Activated CD4-positive, alpha-beta memory T cell treated with anti-CD3 and anti-CD28 coated beads for 36 hours (primary cell): ENCODE results near the gene CYP4F22. TPM values are rescaled to one million over a fixed set of nuclear protein-coding genes. Genes with fewer than 3 reads are reported as not detected.

ENCODE experiments used
- CTCF ChIA-PET: fragments of 350-600 bp; sonication (Branson Sonifier 250); formaldehyde crosslinking; loops from one replicate; lab custom pipeline; 2021; ENCODE audit warnings: antibody characterized with exemption, inconsistent platforms; lab: Charles Lee
- POLR2A ChIA-PET: fragments of 350-600 bp; sonication (Branson Sonifier 250); formaldehyde crosslinking; loops from one replicate; lab custom pipeline; 2021; ENCODE audit warnings: antibody characterized with exemption; lab: Charles Lee
- DNase-seq: peaks from one replicate; pipeline ENCODE4 v3.0.0-alpha.2; 2020
- H3K27ac Mint-ChIP-seq: one replicate; pipeline ENCODE4 v1.8.0; 2021; ENCODE audit warnings: mixed read lengths
- H3K27me3 Mint-ChIP-seq: one replicate; pipeline ENCODE4 v1.8.0; 2021; ENCODE audit warnings: mixed read lengths
- H3K36me3 Mint-ChIP-seq: one replicate; pipeline ENCODE4 v1.8.0; 2021; ENCODE audit warnings: mixed read lengths
- H3K4me1 Mint-ChIP-seq: one replicate; pipeline ENCODE4 v1.8.0; 2021; ENCODE audit warnings: low read depth, mixed read lengths
- H3K4me3 Mint-ChIP-seq: one replicate; pipeline ENCODE4 v1.8.0; 2021; ENCODE audit warnings: mild to moderate bottlenecking, mixed read lengths
- H3K9me3 Mint-ChIP-seq: one replicate; pipeline ENCODE4 v1.8.0; 2021; ENCODE audit warnings: mixed read lengths
- intact Hi-C: fragments of 100-400 bp; cut with micrococcal nuclease; formaldehyde crosslinking; loops from one replicate; pipeline ENCODE4 v1.15.1; 2023
- total RNA-seq, 2 experiments: library from RNA; stranded (reverse); gene quantifications; one replicate each; pipeline ENCODE4 v1.2.3, GENCODE V29; 2021

CYP4F22 gene
- total RNA-seq, 2 experiments from 2014 or later, result 0.50 to 0.56 TPM

GRCh38 chr19:15562145-15562544 is 53.8 kb downstream of the CYP4F22 start:
- H3K36me3 Mint-ChIP-seq, result no peaks in the 10 kb centered on the region
- no peak for DNase-seq
- H3K27me3 Mint-ChIP-seq, result peaks cover 16% of the 10 kb centered on the region
- no peaks in the 10 kb centered on the region for H3K4me1 Mint-ChIP-seq
- ChIA-PET CTCF (interaction anchor here (4.2 kb wide), 1 partner anchor 142 kb away, joined by 21 read pairs; the partner anchor contains the start of gene AKAP8L), POLR2A (no interaction called here)
- no peaks in the 10 kb centered on the region for H3K9me3 Mint-ChIP-seq
- no peak overlapping the region for H3K27ac Mint-ChIP-seq
- H3K4me3 Mint-ChIP-seq, result no peak overlapping the region
- intact Hi-C loops, result no loop called here

DNA sequence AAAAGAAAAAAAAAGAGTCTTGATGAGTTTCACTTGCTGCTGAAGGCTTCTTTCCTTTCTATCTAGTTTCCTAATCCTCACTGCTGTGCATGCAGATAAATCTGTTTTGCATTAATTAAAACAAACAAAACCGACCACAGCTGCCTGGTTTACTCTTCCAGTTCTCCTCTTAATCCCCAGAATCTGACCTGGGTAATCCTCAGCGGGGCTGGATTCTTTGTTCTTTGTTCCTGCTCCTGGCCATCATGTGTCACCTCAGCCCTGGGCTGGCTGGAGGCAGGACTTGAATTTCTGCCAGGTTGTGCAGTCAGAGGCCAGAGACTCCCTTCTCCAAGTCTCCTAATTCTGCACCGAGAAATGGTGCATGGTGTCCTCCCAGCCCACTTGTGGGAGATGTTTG is 54.5 kb downstream of the CYP4F22 start:
- no peak overlapping the region for H3K4me3 Mint-ChIP-seq
- POLR2A ChIA-PET, result no interaction called here
- CTCF ChIA-PET, result no interaction called here
- peaks cover 16% of the 10 kb centered on the region for H3K27me3 Mint-ChIP-seq
- no peaks in the 10 kb centered on the region for H3K9me3 Mint-ChIP-seq
- intact Hi-C loops, result no loop called here
- no peaks in the 10 kb centered on the region for H3K4me1 Mint-ChIP-seq
- DNase-seq, result no peak
- H3K36me3 Mint-ChIP-seq, result no peaks in the 10 kb centered on the region
- no peak overlapping the region for H3K27ac Mint-ChIP-seq

GRCh38 chr19:15563325-15563794 is 55.0 kb downstream of the CYP4F22 start:
- H3K9me3 Mint-ChIP-seq, result no peaks in the 10 kb centered on the region
- H3K4me3 Mint-ChIP-seq, result no peak overlapping the region
- H3K4me1 Mint-ChIP-seq, result no peaks in the 10 kb centered on the region
- H3K27ac Mint-ChIP-seq, result no peak overlapping the region
- intact Hi-C loops, result no loop called here
- no peaks in the 10 kb centered on the region for H3K36me3 Mint-ChIP-seq
- ChIA-PET POLR2A (no interaction called here), CTCF (no interaction called here)
- peaks cover 18% of the 10 kb centered on the region for H3K27me3 Mint-ChIP-seq
- DNase-seq, result no peak

- ChIA-PET CTCF (no interaction called here), POLR2A (interaction anchor here (0.5 kb wide), 1 partner anchor 198 kb away, joined by 3 read pairs; no protein-coding TSS in a partner anchor)
- no peak overlapping the region for H3K4me3 Mint-ChIP-seq
- H3K9me3 Mint-ChIP-seq, result no peaks in the 10 kb centered on the region
- H3K4me1 Mint-ChIP-seq, result no peaks in the 10 kb centered on the region
- H3K36me3 Mint-ChIP-seq, result no peaks in the 10 kb centered on the region
- H3K27ac Mint-ChIP-seq, result no peak overlapping the region
- peaks cover 19% of the 10 kb centered on the region for H3K27me3 Mint-ChIP-seq
- DNase-seq, result no peak
- intact Hi-C loops, result no loop called here
Observed at GRCh38 chr19:15563931-15564330, 55.6 kb downstream of the CYP4F22 start.

DNA sequence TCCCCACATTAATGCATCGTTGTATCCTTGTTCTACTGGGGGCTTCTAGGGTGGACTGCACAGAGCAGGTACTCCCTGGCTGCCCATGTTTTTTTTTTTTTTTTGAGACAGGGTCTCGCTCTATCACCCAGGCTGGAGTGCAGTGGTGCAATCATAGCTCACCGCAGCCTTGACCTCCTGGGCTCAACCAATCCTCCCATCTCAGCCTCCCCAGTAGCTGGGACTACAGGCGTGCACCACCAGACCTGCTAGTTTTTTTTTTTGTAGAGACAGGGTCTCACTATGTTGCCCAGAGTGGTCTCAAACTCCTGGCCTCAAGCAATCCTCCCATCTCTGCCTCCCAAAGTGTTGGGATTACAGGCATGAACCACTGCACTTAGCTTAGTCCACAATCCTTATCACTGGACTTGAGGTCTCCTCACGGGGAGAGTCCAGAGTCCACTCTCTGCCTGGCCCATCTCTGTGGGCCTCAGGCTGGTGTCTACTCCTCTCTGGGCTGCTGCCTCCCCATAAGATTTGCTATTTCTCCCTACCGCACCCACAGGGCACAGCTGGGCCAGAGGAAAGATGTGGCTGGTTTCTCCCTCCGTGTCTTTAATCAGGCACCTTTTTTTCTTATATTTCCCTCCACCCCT is 56.3 kb downstream of the CYP4F22 start:
- H3K4me1 Mint-ChIP-seq, result no peaks in the 10 kb centered on the region
- CTCF ChIA-PET, result no interaction called here
- intact Hi-C loops, result no loop called here
- no peaks in the 10 kb centered on the region for H3K9me3 Mint-ChIP-seq
- H3K36me3 Mint-ChIP-seq, result no peaks in the 10 kb centered on the region
- POLR2A ChIA-PET, result no interaction called here
- no peak for DNase-seq
- peaks cover 24% of the 10 kb centered on the region for H3K27me3 Mint-ChIP-seq
- H3K4me3 Mint-ChIP-seq, result no peak overlapping the region
- no peak overlapping the region for H3K27ac Mint-ChIP-seq

DNA sequence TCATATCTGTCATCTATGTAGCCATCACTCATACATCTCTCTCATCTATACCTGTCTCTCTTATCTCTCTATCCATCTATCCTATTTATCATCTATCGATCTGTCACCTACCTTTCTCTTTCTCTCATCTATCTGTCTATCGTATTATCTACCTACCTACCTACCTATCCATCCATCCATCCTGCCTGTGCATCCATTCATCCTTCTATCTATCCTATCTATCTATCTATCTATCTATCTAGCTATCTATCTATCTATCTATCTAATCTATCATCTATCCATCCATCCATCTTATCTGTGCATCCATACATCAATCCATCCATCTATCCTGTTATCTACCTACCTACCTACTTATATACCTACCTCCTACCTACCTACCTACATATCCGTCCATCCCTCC is 62.1 kb downstream of the CYP4F22 start:
- CTCF ChIA-PET, result no interaction called here
- Mint-ChIP-seq H3K27me3 (peaks cover 32% of the 10 kb centered on the region), H3K9me3 (no peaks in the 10 kb centered on the region), H3K27ac (no peak overlapping the region), H3K4me1 (no peaks in the 10 kb centered on the region), H3K4me3 (no peak overlapping the region), H3K36me3 (no peaks in the 10 kb centered on the region)
- intact Hi-C loops, result no loop called here
- DNase-seq, result no peak
- POLR2A ChIA-PET, result interaction anchor here (0.6 kb wide), 1 partner anchor 991 kb away, joined by 3 read pairs; no protein-coding TSS in a partner anchor

DNA sequence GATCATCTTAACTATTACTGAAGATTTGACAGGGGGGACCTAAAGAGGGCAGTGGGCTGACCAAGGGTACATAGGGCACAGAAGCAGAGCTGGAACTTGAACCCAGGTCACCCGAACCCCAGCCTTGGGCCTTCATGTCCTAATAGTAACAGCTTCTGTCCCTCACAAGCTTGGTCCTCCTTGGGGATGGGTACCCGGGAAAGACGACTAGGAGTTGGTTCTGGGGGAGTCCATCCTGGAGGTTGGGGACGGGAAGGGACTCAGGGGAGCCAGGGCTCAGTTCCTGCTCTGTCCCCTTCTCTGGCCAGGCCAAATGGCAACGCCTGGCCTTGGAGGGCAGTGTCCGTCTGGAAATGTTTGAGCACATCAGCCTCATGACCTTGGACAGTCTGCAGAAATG is 67.1 kb downstream of the CYP4F22 start:
- POLR2A ChIA-PET, result no interaction called here
- intact Hi-C loops, result no loop called here
- no peak overlapping the region for H3K27ac Mint-ChIP-seq
- no peak for DNase-seq
- H3K4me1 Mint-ChIP-seq, result no peaks in the 10 kb centered on the region
- H3K9me3 Mint-ChIP-seq, result no peaks in the 10 kb centered on the region
- CTCF ChIA-PET, result no interaction called here
- no peak overlapping the region for H3K4me3 Mint-ChIP-seq
- H3K36me3 Mint-ChIP-seq, result no peaks in the 10 kb centered on the region
- peaks cover 13% of the 10 kb centered on the region for H3K27me3 Mint-ChIP-seq

- intact Hi-C loops, result no loop called here
- ChIA-PET POLR2A (no interaction called here), CTCF (interaction anchor here (0.6 kb wide), 1 partner anchor 403 kb away, joined by 3 read pairs; no protein-coding TSS in a partner anchor)
- Mint-ChIP-seq H3K4me3 (no peak overlapping the region), H3K27me3 (peaks cover 8% of the 10 kb centered on the region), H3K36me3 (no peaks in the 10 kb centered on the region), H3K27ac (no peak overlapping the region), H3K4me1 (no peaks in the 10 kb centered on the region), H3K9me3 (no peaks in the 10 kb centered on the region)
- DNase-seq, result no peak
Observed at GRCh38 chr19:15576526-15577156, 68.3 kb downstream of the CYP4F22 start.

GRCh38 chr19:15577184-15577771 is 69.0 kb downstream of the CYP4F22 start:
- CTCF ChIA-PET, result interaction anchor here (0.6 kb wide), 1 partner anchor 404 kb away, joined by 3 read pairs; no protein-coding TSS in a partner anchor

DNA sequence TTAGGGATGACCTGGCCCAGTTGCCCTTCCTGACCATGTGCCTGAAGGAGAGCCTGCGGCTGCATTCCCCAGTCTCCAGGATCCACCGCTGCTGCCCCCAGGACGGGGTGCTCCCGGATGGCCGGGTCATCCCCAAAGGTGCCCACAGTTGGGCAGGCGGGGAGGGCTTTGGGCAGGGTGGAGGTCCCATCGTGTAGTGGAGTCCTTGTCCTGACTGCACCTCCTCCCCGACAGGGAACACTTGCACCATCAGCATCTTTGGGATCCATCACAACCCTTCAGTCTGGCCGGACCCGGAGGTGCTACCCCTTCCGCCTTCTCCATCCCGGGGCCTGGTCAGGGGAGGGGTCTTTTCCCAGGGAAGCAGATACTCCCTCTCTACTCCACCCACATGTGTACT is 75.0 kb downstream of the CYP4F22 start:
- Mint-ChIP-seq H3K4me1 (no peaks in the 10 kb centered on the region), H3K27ac (no peak overlapping the region), H3K4me3 (no peak overlapping the region), H3K36me3 (no peaks in the 10 kb centered on the region), H3K27me3 (peaks cover 8% of the 10 kb centered on the region), H3K9me3 (no peaks in the 10 kb centered on the region)
- DNase-seq, result no peak
- ChIA-PET POLR2A (no interaction called here), CTCF (interaction anchor here (0.7 kb wide), 1 partner anchor 8 kb away, joined by 3 read pairs; no protein-coding TSS in a partner anchor)
- intact Hi-C loops, result no loop called here

More at GRCh38 chr19:15577184-15577771, 69.0 kb downstream of the CYP4F22 start:
- POLR2A ChIA-PET, result no interaction called here
- Mint-ChIP-seq H3K27me3 (peaks cover 5% of the 10 kb centered on the region), H3K4me3 (no peak overlapping the region), H3K36me3 (no peaks in the 10 kb centered on the region), H3K4me1 (no peaks in the 10 kb centered on the region), H3K27ac (no peak overlapping the region), H3K9me3 (no peaks in the 10 kb centered on the region)
- intact Hi-C loops, result no loop called here
- DNase-seq, result no peak

GRCh38 chr19:15584095-15584494 is 75.8 kb downstream of the CYP4F22 start:
- no peaks in the 10 kb centered on the region for H3K4me1 Mint-ChIP-seq
- no peak for DNase-seq
- no peak overlapping the region for H3K4me3 Mint-ChIP-seq
- no peak overlapping the region for H3K27ac Mint-ChIP-seq
- CTCF ChIA-PET, result no interaction called here
- peaks cover 8% of the 10 kb centered on the region for H3K27me3 Mint-ChIP-seq
- no peaks in the 10 kb centered on the region for H3K9me3 Mint-ChIP-seq
- intact Hi-C loops, result no loop called here
- POLR2A ChIA-PET, result no interaction called here
- no peaks in the 10 kb centered on the region for H3K36me3 Mint-ChIP-seq

- POLR2A ChIA-PET, result no interaction called here
- H3K9me3 Mint-ChIP-seq, result no peaks in the 10 kb centered on the region
- CTCF ChIA-PET, result interaction anchor here (0.6 kb wide), 1 partner anchor 656 kb away, joined by 3 read pairs; no protein-coding TSS in a partner anchor
- peaks cover 8% of the 10 kb centered on the region for H3K27me3 Mint-ChIP-seq
- H3K36me3 Mint-ChIP-seq, result no peaks in the 10 kb centered on the region
- intact Hi-C loops, result no loop called here
- peak overlapping the region; percentile 52 for H3K4me3 Mint-ChIP-seq
- H3K27ac Mint-ChIP-seq, result no peak overlapping the region
- no peaks in the 10 kb centered on the region for H3K4me1 Mint-ChIP-seq
- peak; percentile 87 for DNase-seq
Observed at GRCh38 chr19:15584541-15585115, 76.3 kb downstream of the CYP4F22 start.
